Measurements from ENCODE around the gene RANBP2.

RANBP2 gene

DNA sequence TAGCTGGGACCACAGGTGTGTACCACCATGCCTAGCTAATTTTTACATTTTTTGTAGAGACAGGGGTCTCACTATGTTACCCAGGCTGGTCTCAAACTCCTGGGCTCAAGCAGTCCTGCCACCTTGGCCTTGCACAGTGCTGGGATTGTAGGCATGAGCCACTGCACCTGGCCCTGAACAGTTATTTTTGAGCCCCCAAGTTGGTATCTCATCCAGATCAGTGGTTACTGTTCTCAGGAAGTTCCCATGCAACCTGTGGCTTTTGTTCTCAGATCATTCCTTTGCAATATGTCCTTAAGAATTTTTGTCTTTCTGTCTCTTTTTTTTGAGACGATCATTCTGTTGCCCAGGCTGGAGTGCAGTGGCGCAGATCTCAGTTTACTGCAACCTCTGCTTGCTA is 59.6 kb downstream of the RANBP2 start:
- DNase-seq (ENCODE audit: low read depth in 3 of 3) = no peak

DNA sequence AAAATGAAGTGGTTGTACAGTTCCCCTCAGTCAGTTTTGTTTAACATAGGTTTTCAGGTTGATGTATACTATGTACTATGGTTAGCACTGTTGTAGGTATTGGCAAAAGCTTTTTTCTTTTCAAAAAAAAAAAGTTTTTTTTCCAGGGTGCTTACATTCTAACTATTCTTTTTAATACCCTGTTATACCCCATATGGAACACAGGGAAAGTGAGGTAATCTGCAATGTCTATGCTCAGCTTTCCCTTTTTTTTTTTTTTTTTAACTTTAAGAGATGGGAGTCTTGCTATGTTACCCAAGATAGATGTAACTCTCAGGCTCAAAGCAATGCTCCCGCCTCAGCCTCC is 66.7 kb downstream of the RANBP2 start:
- DNase-seq (ENCODE audit: low read depth in 3 of 3) = no peak

DNA sequence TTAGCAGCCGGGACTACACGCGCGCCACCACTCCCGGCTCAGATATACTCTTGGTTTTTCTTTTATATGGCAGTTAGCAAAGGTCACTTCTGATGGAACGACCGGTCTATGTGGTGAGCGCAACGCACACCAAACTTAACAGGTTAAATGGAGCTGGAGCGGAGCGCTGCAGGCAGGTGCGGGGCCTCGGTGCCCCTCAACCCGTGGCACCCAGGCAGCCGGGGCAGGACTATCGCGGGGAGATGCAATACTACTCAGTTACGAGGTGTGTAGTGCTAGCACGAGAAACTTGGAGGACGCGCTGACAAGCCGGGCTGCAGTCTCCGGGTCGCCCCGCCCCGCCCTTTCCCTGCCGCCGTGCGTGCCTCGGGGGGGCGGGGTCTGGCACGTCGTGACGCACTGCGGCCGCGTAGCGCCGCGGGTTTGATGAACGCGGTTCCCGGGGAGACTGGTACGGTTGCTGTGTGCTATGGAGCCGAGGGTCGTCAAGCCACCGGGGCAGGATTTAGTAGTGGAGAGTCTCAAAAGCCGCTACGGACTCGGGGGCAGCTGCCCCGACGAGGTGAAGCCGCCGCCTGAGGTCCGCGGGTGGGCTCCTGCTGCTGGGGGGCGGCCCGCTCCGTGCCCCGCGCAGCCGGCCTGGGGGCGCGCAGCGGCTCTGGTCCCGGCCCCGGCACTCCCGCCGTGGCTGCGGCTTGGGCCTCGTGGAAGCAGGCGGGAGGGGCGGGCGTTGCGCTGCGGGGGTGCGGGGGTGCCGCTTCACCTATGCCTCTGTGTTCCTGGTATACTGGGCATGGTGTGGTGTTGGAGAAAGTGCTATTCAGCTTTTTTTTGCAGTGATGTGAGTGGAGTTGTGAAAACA is 67.3 kb downstream of the RANBP2 start, which contains the start of gene CCDC138:
CCDC138 (plus strand) TSS at position 418 of the 862 bp plus-strand sequence; CDS start at position 470, 52 bp downstream.
- DNase-seq (ENCODE audit: low read depth in 3 of 3) = peak; percentile 82 to 88 (median 85)

DNA sequence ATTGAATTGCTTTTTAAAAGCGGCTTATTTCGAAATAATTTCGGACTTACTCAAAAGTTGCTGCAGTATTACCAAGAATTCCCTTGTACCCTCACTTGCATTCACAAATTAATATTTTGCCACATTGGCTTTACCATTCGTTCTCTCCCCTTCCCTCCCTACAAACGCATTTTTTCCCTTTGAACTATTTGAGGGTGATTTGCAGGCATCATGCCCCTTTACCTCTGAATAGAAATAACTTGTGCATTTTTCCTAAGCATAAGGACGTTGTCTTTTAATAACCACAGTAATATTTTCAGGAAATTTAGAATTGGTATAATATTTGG is 67.9 kb downstream of the RANBP2 start:
- DNase-seq (ENCODE audit: low read depth in 3 of 3) = no peak

DNA sequence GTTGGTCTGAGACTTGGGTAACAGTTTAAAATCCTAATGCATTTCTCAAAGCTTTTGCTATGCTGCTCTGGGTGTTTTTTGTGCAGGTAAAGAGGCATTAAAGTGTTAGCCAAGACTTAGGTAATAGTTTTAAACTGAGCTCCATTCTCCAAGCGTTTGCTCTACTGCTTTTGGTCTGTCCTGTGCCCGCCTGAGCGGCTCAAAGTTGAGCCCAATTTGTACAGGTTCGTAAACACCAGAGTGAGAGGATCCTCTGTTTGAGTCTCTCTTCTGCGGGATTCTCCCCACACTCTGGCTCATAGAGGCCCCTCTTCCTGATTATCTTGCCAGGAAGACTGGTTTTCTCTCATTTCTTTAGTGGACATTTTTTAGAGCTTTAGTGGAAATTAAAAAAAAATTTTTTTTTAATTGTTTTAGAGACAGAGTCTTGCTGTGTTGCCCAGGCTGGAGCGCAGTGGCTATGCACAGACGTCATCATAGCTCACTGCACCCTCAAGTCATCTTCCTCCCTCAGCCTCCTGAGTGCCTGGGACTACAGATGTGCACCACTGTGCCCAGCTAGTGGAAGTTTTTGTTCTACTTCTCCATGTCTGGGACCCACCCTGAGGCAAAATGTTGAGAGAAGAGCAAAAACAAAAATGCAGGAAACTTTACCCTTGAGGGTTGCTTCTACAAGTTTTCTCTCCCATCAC is 83.9 kb downstream of the RANBP2 start:
- DNase-seq (ENCODE audit: low read depth in 3 of 3) = no peak

DNA sequence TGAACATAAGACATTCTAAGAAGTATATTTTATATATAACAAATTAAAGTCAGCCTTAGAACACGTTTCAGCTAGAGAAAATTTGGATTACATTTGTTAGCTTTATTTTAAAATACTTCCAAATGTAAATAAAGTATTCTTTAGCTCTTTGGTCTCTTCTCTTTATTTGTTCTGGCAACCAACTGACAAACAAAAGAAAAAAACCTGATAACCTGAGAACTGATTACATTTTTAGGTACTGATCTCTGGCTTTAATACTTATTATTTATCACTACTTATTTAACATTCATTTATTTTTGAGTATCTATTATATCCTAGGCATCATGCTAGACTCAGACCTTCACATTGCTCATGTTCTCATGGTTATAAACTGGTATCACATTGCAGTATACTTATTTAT is 85.8 kb downstream of the RANBP2 start:
- no peak for DNase-seq (ENCODE audit: low read depth in 3 of 3)

DNA sequence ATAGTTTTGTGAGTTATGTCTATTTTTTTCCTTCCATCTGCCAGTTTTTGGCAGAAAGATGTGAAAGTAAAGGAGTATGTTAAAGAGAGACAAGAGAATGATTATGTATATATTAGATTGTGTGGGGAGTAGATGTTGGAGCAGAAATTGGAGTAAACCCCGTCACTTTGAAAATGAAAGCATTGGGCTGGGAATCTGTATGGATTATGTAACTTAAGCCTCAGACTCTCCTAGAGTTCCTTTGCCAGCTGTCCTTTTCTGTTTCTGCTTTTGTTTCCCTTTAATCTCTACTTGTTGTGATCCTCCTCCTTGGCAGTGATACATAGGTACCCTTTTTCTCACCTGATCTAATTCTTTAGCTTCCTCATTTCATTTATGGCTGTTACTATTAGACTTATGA is 86.5 kb downstream of the RANBP2 start:
- DNase-seq (ENCODE audit: low read depth in 3 of 3) = no peak

DNA sequence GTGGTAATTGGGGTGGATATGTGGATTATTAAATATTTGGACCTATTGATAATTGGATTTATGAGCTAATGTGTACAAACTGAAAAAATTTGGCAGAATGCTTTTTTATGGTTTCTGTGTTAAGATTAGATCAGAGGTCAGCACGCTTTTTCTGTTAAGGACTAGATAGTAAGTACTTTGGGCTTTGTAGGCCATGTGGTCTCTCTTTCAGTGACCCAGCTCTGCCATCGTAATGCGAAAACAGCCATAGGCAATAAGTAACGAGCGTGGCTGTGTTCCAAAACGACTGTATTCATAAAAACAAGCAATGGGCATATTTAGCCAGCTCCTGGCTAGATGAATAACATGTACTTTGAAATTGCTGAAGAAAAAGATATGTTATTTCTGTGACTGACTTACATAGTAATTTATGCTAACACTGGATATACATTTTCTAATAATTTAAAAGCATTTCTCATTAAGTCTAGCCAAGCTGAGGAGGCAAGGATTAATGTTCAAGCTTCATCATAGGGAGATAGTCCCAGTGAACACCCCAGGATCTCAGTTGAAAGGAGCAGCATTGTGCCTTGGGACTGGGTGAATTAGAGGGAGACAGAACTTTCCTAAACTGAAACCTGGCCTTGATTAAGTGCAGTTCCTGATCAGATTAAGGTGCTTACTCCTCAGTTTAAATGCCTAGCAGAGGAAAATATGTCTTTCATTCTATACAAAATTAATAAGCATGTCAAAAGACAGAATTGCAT is 87.3 kb downstream of the RANBP2 start:
- DNase-seq (ENCODE audit: low read depth in 3 of 3) = no peak

DNA sequence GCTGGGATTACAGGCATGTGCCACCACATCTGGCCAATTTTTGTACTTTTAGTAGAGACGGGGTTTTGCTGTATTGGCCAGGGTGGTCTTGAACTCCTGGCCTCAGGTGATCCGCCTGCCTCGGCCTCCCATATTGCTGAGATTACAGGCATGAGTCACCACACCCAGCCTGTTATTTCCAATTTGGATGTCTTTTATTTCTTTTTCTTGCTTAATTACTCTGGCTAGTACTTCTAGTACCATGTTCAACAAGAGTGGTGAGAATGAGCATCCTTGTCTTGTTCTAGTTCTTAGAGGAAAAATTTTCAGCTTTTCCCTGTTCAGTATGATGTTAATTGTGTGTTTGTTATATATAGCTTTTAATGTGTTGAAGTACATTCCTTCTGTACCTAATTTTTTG is 90.7 kb downstream of the RANBP2 start:
- no peak for DNase-seq (ENCODE audit: low read depth in 3 of 3)

DNA sequence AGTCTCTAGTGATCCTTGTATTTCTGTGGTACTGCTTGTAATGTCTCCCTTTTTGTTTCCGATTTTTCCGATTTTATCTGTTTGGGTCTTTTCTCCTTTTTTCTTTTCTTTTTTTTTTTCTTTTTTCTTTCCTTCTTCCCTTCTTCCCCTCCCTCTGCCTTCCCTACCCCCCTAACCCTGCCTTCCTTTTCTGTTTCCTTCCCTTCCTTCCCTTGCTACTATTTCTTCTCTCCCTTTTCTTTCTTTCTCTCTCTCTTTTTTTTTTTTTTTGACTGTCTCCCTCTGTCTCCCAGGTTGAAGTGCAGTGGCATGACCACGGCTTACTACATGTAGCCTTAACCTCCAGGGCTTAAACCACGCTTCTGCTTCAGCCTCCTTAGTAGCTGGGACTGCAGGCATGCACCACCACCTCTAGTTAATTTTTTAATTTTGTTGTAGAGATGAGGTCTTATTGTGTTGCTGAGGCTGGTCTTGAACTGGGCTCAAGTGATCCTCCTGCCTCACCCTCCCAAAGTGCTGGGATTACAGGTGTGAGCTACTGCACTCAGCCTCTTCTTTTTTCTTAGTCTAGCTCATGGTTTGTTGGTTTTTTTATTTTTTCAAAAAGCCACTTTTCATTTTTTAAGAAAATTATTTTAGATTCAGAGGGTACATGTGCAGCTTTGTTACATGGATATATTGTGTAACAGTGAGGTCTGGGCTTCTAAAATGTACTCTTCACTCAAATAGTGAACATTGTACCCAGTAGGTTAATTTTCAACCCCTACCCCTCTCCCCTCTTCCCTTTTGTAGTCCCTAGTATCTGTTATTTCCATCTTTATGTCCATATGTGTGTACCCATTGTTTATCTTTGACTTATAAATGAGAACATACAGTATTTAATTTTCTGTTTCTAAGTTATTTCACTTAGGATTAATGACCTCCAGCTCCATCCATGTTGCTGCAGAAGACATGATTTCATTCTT is 92.0 kb downstream of the RANBP2 start:
- no peak for DNase-seq (ENCODE audit: low read depth in 3 of 3)

DNA sequence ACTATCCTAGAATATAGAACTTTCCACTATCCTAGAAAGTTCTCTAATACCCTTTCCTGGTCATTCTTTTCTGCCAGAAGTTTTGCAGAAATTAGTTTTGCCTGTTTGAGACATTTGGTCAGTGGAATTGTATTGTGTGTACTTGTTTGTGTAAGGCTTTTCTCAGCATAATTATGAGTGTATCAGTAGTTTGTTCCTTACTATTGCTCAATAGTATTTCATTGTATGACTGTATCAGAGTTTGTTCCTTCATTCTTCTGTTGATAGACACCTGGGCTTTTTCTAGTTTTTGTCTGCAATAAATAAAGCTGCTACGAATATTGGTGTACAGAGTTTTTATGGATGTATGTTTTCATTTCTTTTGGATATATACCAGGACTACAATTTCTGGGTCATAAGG is 94.5 kb downstream of the RANBP2 start:
- DNase-seq (ENCODE audit: low read depth in 3 of 3) = no peak

DNA sequence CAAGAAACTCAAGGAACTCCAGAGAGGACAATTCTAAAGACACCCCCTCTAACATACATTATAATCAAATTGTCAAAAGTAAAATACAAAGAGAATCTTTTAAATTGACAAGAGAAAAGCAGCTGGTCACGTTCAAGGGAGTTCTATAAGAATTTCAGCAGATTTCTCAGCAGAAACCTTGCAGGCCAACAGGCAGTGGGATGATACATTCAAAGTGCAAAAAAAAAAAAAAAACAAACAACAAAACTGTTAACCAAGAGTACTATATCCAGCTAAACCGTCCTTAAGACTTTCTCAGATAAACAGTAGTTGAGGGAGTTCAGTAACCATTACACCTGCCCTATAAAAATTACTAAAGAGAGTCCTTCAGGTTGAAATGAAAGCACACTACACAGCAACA is 101.2 kb downstream of the RANBP2 start:
- no peak for DNase-seq (ENCODE audit: low read depth in 3 of 3)

DNA sequence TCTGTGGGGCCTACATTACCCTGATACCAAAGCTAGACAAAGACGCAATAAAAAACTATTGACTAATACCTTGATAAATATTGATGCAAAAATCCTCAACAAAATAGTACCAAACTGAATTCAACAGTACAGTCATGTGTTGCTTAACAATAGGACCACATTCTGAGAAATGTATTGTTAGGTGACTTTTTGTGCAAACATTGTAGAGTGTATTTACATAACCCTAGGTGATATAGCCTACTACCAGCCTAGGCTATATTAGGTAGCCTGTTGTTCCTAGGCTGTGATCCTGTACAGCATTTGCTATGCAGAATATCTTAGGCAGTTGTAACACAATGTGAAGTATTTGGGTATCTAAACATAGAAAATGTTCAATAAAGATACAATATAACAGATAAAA is 104.0 kb downstream of the RANBP2 start:
- no peak for DNase-seq (ENCODE audit: low read depth in 3 of 3)

DNA sequence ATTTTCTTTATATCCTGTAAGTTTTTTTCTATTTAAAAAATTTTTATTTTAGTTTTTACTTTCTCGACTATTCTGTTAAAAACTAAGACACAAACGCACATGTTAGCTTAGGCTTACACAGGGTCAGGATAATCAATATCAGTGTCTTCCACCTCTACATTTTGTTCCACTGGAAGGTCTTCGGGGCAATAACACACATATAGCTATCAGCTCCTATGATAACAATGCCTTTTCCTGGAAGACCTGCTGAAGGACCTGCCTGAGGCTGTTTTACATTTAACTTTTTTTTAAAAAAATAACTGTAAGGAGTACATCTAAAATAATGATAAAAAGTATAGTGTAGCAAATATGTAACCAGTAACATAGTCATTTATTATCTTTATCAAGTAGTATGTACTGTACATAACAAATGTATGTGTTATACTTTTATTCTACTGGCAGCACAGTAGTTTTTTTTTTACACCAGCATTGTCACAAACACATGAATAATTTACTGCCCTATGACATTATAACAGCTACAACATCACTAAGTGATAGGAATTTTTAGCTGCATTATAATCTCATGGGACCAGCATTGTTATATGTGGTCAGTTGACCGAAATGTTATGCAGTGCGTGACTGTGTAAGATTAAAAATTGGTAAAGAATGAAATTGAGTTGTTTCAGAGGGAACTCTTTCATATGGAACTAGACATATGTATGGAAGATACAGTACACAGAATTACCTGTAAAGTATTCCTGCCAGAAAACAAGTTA is 105.2 kb downstream of the RANBP2 start:
- DNase-seq (ENCODE audit: low read depth in 3 of 3) = no peak

DNA sequence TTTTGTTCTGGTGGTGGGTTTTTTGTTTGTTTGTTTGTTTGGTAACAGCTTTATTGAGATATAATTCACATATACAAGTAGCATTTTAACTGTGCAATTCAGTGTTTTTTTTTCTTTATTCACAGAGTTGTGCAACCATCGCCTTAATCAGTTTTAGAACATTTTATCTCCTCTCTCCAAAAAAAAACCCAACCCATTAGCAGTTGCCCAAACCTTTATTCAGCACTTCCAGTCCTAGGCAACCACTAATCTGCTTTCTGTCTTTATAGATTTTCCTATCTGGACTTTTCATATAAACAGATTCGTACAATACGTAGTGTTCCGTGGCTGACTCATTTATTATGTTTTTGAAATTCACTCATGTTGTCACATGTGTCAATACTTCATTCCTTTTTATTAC is 106.0 kb downstream of the RANBP2 start:
- no peak for DNase-seq (ENCODE audit: low read depth in 3 of 3)

DNA sequence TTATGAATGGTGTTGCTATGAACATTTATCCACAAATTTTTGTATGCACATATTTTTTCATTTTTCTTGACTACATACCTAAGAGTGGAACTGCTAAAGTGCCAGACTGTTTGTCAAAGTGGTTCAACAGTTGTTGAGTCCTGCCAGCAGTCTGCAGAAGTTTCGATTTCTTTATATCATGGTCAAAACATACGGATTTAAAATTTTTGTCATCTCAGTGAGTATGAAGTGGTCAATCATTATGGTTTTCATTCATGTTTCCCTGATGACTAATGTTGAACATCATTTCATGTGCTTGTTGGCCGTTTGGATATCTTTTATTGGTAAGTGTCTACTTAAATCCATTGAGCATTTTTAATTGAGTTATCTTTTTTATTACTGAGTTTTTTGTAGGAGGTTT is 106.5 kb downstream of the RANBP2 start:
- no peak for DNase-seq (ENCODE audit: low read depth in 3 of 3)

DNA sequence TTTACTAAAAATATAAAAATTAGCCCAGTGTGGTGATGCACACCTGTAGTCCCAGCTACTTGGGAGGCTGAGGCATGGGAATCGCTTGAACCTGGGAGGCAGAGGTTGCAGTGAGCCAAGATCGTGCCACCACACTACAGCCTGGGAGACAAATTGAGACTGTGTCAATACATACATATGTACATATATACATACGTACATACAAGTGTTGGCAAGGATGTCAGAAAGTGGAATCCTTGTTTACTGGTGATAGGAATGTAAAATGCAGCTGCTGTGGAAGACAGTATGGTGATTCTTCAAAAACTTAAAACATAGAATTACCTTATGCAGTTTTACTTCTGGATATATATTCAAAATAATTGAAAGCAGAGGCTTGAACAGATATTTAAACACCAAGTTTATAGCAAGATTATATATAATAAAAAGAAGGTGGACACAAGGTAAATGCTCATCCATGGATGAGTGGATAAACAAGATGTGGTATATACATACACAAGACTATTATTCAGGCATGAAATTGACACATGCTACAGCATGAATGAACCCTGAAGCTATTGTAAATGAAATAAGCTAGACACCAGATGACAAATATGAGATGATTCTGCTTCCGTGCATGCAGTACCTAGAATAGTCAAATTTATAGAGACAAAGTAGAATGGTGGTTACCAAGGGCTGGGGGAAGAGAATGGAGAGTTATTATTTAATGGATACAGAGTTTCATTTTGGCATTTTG is 110.5 kb downstream of the RANBP2 start:
- no peak for DNase-seq (ENCODE audit: low read depth in 3 of 3)

DNA sequence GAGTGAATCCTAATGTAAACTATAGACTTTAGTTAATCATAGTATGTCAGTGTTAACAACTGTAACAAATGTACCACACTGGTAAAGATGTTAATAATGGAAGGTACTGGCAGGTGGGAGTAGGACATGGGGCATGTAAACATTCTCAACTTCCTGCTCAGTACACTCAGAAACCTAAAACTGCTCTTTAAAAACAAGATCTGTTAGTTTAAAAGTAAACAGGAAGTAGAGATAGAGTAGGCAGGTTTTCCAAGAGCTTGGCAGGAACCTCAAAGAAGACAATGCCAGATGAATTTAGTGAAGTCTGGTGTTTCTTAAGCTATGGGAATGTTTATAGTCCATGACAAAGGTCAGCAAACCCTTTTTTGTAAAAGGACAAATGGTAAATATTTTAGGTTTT is 113.9 kb downstream of the RANBP2 start:
- DNase-seq (ENCODE audit: low read depth in 3 of 3) = no peak

DNA sequence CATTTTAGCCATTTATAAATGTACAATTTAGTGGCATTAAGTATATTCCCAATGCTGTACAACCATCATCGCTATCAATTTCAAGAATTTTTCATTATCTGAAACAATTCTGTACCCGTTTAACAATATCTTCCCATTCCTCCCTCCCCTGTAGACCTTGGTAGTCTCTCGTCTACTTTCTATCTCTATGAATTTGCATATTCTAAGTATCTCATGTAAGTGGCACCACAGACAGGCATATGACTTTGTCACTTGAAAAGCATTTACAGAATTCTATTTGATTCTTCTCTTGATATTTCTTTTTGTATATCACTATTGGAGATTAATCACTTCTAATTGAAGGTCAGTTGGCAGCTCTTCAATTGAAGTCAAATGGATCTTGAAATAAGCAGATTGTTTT is 115.3 kb downstream of the RANBP2 start:
- DNase-seq (ENCODE audit: low read depth in 3 of 3) = no peak

DNA sequence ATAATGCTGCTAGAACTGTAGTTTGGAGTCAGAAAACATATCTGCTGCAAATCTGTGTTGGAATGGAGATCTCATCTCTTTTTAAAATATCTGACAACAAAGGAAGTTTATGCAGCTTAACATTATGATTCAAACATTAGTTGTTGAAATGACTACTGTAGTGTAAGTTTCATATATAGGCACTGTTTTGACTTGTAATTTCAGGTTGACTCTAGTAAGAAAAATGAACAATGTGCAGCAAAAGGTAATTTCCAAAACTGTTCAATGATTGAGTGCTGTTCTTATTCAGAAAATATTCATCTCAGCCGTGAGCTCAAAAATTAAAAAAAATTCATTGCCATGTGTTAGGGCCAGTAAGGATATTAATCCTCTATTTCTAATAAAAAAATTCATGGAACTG is 115.8 kb downstream of the RANBP2 start:
- no peak for DNase-seq (ENCODE audit: low read depth in 3 of 3)
